ENCODE data around the gene CEP104. TPM values are rescaled to one million over a fixed set of nuclear protein-coding genes. Genes with fewer than 3 reads are reported as not detected.
"Not testable (repeated sequence)": the region's sequence is repeated elsewhere in the genome, so short reads cannot be mapped to it uniquely, and the experiment has no call there.

CEP104 gene
- total RNA-seq, 1 donor from 2014 or later, result 43.8 TPM

DNA sequence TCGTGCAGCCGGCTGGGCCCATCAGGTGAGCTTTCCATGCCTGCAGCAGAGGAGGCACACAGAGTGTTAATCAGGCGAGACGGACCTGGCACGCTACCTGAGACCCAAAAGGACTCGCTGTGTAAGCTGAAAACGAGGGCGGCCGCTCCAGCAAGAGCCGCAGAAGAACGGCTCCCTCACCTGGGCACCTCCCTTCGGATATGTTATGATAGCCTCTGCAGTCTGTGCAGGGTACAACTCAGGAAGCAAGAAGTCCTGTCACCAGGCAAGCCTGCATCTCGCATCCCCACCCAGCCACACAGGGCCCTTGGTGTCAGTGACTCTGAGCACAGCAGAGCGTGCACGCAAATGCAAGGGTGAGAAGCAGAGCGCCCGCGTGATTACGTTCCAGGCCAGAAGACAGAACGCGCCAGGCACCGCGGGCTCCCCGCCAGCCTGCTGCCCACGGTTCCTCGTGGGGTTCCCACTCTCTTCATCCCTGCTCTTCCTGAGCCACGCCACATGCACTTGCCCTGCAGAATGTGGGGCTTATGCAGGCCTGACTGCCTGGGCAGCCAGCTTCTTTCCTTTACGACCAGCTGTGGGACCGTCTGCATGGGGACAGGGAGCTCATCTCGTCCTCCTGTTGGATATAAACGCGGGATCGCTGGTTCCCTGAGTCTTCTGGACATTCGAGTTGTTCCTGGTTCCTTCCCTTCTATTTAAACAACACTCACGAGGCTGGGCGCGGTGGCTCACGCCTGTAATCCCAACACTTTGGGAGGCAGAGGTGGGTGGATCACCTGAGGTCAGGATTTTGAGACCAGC, 40.5 kb downstream of the CEP104 start:
- peaks cover 9% of the 10 kb centered on the region for H3K36me3 Mint-ChIP-seq (ENCODE audit: insufficient read depth)
- H3K9me3 Mint-ChIP-seq (ENCODE audit: low read depth), result no peaks in the 10 kb centered on the region
- H3K4me3 Mint-ChIP-seq (ENCODE audit: low read depth), result no peak overlapping the region
- DNase-seq (ENCODE audit: low spot score, unreplicated experiment), result no peak
- H3K27ac Mint-ChIP-seq, result no peak overlapping the region
- TF ChIP-seq, protein P1, sequence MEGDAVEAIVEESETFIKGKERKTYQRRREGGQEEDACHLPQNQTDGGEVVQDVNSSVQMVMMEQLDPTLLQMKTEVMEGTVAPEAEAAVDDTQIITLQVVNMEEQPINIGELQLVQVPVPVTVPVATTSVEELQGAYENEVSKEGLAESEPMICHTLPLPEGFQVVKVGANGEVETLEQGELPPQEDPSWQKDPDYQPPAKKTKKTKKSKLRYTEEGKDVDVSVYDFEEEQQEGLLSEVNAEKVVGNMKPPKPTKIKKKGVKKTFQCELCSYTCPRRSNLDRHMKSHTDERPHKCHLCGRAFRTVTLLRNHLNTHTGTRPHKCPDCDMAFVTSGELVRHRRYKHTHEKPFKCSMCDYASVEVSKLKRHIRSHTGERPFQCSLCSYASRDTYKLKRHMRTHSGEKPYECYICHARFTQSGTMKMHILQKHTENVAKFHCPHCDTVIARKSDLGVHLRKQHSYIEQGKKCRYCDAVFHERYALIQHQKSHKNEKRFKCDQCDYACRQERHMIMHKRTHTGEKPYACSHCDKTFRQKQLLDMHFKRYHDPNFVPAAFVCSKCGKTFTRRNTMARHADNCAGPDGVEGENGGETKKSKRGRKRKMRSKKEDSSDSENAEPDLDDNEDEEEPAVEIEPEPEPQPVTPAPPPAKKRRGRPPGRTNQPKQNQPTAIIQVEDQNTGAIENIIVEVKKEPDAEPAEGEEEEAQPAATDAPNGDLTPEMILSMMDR (IDR thresholded peaks at IDR 0.05; ENCODE audit: unreplicated experiment), result no peak
- no peaks in the 10 kb centered on the region for H3K27me3 Mint-ChIP-seq
- H3K4me1 Mint-ChIP-seq (ENCODE audit: low read depth), result no peaks in the 10 kb centered on the region

DNA sequence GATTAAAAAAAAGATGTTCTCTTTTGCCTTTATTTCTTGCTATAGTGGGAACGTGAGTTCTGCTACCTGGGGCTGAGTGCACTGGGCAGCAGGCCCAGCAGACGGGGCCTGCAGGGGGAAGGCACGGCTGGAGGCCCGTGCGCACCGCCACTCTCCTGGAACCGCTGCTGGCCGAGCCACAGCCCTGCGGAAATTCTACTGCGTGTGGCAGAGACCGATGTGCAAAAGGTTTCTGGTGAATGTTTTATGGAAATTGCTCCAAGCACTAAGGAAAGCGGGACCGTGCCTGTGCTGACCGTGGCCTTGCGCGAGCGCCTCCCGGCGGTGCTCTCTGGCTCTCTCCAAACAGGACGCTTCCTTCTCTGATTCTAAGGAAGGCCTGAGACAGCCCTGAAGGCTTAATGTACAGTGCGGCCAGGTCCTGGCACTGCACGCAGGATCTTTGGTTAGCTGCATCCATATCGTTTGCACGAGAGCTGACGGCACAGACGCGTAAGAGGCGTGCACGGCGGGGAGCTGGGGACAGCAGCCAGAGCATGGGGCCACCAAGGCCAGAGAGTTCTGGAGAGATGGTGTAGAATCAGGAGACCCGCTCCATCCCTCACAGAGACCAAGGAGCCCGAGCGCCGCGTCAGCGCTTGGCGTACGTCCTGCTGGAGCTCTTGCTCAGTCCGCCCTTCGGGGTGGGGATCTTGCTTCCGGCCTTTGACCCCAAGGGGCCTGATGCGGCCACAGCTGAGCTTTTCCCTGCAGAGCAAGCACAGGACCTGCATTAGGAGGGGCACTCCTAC, 42.0 kb downstream of the CEP104 start:
- peaks cover 7% of the 10 kb centered on the region for H3K36me3 Mint-ChIP-seq (ENCODE audit: insufficient read depth)
- H3K27ac Mint-ChIP-seq, result no peak overlapping the region
- no peaks in the 10 kb centered on the region for H3K27me3 Mint-ChIP-seq
- no peak overlapping the region for H3K4me3 Mint-ChIP-seq (ENCODE audit: low read depth)
- DNase-seq (ENCODE audit: low spot score, unreplicated experiment), result no peak
- no peaks in the 10 kb centered on the region for H3K9me3 Mint-ChIP-seq (ENCODE audit: low read depth)
- H3K4me1 Mint-ChIP-seq (ENCODE audit: low read depth), result no peaks in the 10 kb centered on the region
- TF ChIP-seq, protein P1 (IDR thresholded peaks at IDR 0.05; ENCODE audit: unreplicated experiment), result no peak

DNA sequence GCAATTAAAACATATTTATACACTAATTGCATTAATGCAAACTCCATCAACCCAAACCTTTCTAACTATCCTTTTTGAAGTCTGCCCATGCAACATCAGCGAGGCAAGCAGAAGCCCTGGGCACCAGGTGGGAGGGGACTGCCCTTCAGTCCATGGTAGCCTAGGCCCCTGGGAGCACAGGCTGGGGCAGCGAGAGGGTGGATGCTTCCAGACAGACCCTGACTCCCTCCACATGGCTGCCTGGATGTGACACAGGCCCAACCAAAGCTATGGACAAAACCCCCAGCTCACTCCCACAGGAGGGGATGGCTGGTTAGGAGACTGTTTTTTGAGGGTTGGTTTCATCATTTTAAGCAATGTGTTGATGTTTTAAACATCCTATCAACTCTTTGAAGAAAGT, 42.9 kb downstream of the CEP104 start:
- DNase-seq (ENCODE audit: low spot score, unreplicated experiment), result no peak
- Mint-ChIP-seq H3K36me3 (ENCODE audit: insufficient read depth) (peaks cover 3% of the 10 kb centered on the region), H3K4me1 (ENCODE audit: low read depth) (no peaks in the 10 kb centered on the region)

DNA sequence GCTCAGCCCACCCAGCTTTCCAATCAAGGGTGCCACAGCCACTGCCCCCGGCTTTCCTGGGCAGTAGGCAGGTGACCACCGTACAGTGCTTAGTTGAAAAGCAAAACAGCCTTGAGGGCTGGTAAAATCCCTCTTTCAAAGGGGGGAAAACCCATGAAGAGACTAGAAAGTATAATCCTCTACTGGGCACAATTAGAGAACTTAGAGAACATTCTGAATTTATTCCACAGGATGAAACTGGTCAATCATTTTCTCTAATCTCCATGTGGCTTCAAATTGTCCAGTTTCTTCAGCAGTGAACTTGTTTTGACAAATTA, 45.5 kb downstream of the CEP104 start:
- TF ChIP-seq, protein P1 (IDR thresholded peaks at IDR 0.05; ENCODE audit: unreplicated experiment), result no peak
- Mint-ChIP-seq H3K9me3 (ENCODE audit: low read depth) (peaks cover 3% of the 10 kb centered on the region), H3K27me3 (no peaks in the 10 kb centered on the region), H3K4me1 (ENCODE audit: low read depth) (no peaks in the 10 kb centered on the region), H3K27ac (no peak overlapping the region), H3K4me3 (ENCODE audit: low read depth) (no peak overlapping the region), H3K36me3 (ENCODE audit: insufficient read depth) (peaks cover 1% of the 10 kb centered on the region)
- no peak for DNase-seq (ENCODE audit: low spot score, unreplicated experiment)

More for the DNA sequence above, 42.9 kb downstream of the CEP104 start:
- Mint-ChIP-seq H3K27ac (peak overlapping the region; percentile 33), H3K27me3 (no peaks in the 10 kb centered on the region), H3K9me3 (ENCODE audit: low read depth) (no peaks in the 10 kb centered on the region), H3K4me3 (ENCODE audit: low read depth) (no peak overlapping the region)
- TF ChIP-seq, protein P1 (IDR thresholded peaks at IDR 0.05; ENCODE audit: unreplicated experiment), result no peak

DNA sequence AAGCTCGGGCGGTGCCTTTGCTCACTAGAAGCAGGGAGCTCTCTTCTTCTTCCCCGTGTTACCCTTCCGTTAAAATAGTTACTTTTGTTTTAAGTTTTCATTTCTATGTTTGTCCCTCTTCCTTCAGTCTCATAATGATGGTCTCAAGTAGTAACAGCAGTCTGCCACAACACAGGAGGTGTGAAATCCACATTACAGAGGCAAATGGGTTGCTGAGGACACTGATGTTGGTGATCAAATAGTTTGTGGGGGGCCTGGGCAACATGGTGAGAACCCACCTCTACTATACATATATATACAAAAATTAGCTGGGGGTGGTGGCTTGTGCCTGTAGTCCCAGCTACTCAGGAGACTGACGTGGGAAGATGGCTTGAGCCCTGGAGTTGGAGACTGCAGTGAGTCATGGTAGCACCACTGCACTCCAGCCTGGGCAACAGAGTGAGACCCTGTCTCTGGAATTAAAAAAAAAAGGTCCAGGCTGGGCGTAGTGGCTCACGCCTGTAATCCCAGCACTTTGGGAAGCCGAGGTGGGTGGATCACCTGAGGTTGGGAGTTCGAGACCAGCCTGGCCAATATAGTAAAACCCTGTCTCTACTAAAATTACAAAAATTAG, 46.8 kb downstream of the CEP104 start:
- H3K27ac Mint-ChIP-seq; H3K36me3 Mint-ChIP-seq (ENCODE audit: insufficient read depth); H3K4me1 Mint-ChIP-seq (ENCODE audit: low read depth); H3K27me3 Mint-ChIP-seq; H3K4me3 Mint-ChIP-seq (ENCODE audit: low read depth); DNase-seq (ENCODE audit: low spot score, unreplicated experiment): not testable (repeated sequence)
- peaks cover 12% of the 10 kb centered on the region for H3K9me3 Mint-ChIP-seq (ENCODE audit: low read depth)

Measured in progenitor cell of endocrine pancreas (in vitro differentiated cells).